GDM1 (cell line): ENCODE results near the gene NOL4L.
"Not testable (repeated sequence)": the region's sequence is repeated elsewhere in the genome, so short reads cannot be mapped to it uniquely, and the experiment has no call there.

Experiments used
- DNase-seq: peaks from one replicate; lab custom pipeline; 2025; lab: John Stamatoyannopoulos, UW

NOL4L gene

GRCh38 chr20:32470025-32470861, 114.9 kb downstream of the NOL4L start:
- DNase-seq, result peak; percentile 5

GRCh38 chr20:32468860-32469259, 116.3 kb downstream of the NOL4L start:
- DNase-seq, result no peak

- no peak for DNase-seq
These were observed 116.9 kb downstream of the NOL4L start for GRCh38 chr20:32468313-32468640.

- DNase-seq, result no peak
These were observed 117.4 kb downstream of the NOL4L start for GRCh38 chr20:32467506-32468312.

- DNase-seq, result no peak
These were observed 118.2 kb downstream of the NOL4L start for GRCh38 chr20:32466739-32467505.

- DNase-seq, result not testable (repeated sequence)
These were observed 119.0 kb downstream of the NOL4L start for GRCh38 chr20:32465901-32466675.

GRCh38 chr20:32465092-32465900, 119.8 kb downstream of the NOL4L start:
- DNase-seq, result no peak

- DNase-seq, result no peak
These were observed 120.6 kb downstream of the NOL4L start for GRCh38 chr20:32464401-32465091.

GRCh38 chr20:32463642-32464400, 121.3 kb downstream of the NOL4L start:
- no peak for DNase-seq

- no peak for DNase-seq
These were observed 122.1 kb downstream of the NOL4L start for GRCh38 chr20:32462900-32463641.

GRCh38 chr20:32461836-32462600, 123.1 kb downstream of the NOL4L start:
- DNase-seq, result no peak

- no peak for DNase-seq
These were observed 124.3 kb downstream of the NOL4L start for GRCh38 chr20:32460683-32461320.

- no peak for DNase-seq
These were observed 124.9 kb downstream of the NOL4L start for GRCh38 chr20:32460231-32460630.

GRCh38 chr20:32458837-32459220, 126.3 kb downstream of the NOL4L start:
- DNase-seq, result no peak

GRCh38 chr20:32458061-32458836, 126.9 kb downstream of the NOL4L start:
- DNase-seq, result no peak

- DNase-seq, result no peak
These were observed 127.6 kb downstream of the NOL4L start for GRCh38 chr20:32457479-32457986.
